ENCODE results near the gene MIPOL1.
"Not testable (repeated sequence)": the region's sequence is repeated elsewhere in the genome, so short reads cannot be mapped to it uniquely, and the experiment has no call there.

MIPOL1 gene

GRCh38 chr14:37179896-37180502 lies 17.7 kb upstream of the MIPOL1 start:
- peaks cover 5% of the 10 kb centered on the region for H3K9me3 Mint-ChIP-seq
- H3K36me3 Mint-ChIP-seq: peaks cover 1% of the 10 kb centered on the region
- peaks cover 3% of the 10 kb centered on the region for H3K27me3 Mint-ChIP-seq

DNA sequence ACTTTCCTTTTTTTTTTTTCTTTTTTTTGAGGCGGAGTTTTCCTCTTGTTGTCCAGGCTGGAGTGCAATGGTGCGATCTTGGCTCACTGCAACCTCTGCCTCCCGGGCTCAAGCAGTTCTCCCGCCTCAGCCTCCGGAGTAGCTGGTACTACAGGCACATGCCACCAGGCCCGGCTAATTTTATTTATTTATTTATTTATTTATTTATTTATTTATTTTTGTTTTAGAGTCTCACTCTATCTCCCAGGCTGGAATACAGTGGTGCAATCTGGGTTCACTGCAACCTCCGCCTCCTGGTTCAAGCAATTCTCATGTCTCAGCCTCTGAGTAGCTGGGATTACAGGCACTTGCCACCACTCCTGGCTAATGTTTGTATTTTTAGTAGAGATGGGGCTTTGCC lies 16.9 kb upstream of the MIPOL1 start:
- not testable (repeated sequence) for H3K4me3 Mint-ChIP-seq, H3K36me3 Mint-ChIP-seq, H3K4me1 Mint-ChIP-seq, H3K9me3 Mint-ChIP-seq, H3K27me3 Mint-ChIP-seq, H3K27ac Mint-ChIP-seq

More at GRCh38 chr14:37179896-37180502, 17.7 kb upstream of the MIPOL1 start:
- no peaks in the 10 kb centered on the region for H3K4me1 Mint-ChIP-seq
- H3K27ac Mint-ChIP-seq: no peak overlapping the region
- H3K4me3 Mint-ChIP-seq: no peak overlapping the region

DNA sequence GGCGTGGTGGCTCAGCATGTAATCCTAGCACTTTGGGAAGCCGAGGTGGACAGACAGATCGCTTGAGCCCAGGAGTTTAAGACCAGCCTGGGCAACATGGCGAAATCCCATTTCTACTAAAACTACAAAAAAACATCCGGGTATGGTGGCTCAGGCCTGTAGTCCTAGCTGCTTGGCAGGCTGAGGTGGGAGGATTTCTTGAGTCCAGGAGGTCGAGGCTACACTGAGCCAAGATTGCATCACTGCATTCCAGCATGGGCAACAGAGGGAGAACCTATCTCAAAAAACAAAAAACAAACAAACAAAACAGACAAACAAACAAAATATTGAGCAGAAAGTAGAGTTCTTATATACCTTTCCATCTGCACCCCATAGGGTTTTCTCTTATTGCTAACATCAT lies 16.3 kb upstream of the MIPOL1 start:
- no peak overlapping the region for H3K4me3 Mint-ChIP-seq
- no peaks in the 10 kb centered on the region for H3K4me1 Mint-ChIP-seq
- peaks cover 1% of the 10 kb centered on the region for H3K36me3 Mint-ChIP-seq
- H3K27me3 Mint-ChIP-seq: peaks cover 3% of the 10 kb centered on the region
- H3K9me3 Mint-ChIP-seq: peaks cover 5% of the 10 kb centered on the region
- no peak overlapping the region for H3K27ac Mint-ChIP-seq

DNA sequence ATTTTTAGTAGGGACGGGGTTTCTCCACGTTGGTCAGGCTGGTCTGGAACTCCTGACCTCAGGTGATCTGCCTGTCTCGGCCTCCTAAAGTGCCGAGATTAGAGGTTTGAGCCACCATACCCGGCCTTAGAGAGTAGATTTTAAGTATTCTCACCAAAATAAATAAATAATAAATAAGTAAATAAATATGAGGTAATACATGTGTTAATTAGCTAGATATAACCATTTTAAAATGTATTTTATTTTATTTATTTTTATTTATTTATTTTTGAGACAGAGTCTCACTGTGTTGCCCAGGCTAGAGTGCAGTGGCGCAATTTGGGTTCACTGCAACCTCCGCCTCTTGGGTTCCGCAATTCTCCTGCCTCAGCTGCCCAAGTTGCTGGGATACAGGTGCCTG lies 13.2 kb upstream of the MIPOL1 start:
- H3K27ac Mint-ChIP-seq, H3K4me3 Mint-ChIP-seq, H3K9me3 Mint-ChIP-seq, H3K4me1 Mint-ChIP-seq, H3K36me3 Mint-ChIP-seq, H3K27me3 Mint-ChIP-seq: not testable (repeated sequence)

DNA sequence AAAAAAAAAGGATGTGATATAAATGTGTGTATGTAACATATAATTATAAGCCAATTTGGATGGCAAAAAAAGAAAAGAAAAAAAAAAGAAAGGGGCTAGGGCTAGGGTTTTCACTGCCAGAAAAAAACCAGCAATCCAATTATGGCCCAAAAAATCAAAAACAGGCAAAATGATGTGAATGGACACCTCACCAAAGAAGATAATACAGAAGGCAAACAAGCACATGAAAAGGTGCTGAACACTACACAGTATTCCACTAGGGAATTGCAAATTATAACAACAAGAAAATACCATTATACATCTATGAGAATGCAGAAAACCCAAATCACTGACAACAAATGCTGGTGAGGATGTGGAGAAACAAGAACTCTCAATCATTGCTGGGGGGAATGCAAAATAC lies 12.1 kb upstream of the MIPOL1 start:
- Mint-ChIP-seq H3K36me3 (no peaks in the 10 kb centered on the region), H3K4me1 (no peaks in the 10 kb centered on the region), H3K4me3 (no peak overlapping the region), H3K27ac (no peak overlapping the region), H3K27me3 (no peaks in the 10 kb centered on the region), H3K9me3 (peaks cover 9% of the 10 kb centered on the region)

GRCh38 chr14:37186865-37187264 lies 10.9 kb upstream of the MIPOL1 start:
- peaks cover 12% of the 10 kb centered on the region for H3K9me3 Mint-ChIP-seq
- no peaks in the 10 kb centered on the region for H3K36me3 Mint-ChIP-seq
- no peaks in the 10 kb centered on the region for H3K4me1 Mint-ChIP-seq
- no peaks in the 10 kb centered on the region for H3K27me3 Mint-ChIP-seq
- H3K4me3 Mint-ChIP-seq: no peak overlapping the region
- no peak overlapping the region for H3K27ac Mint-ChIP-seq

GRCh38 chr14:37187294-37187693 lies 10.4 kb upstream of the MIPOL1 start:
- Mint-ChIP-seq H3K27me3 (no peaks in the 10 kb centered on the region), H3K4me3 (no peak overlapping the region), H3K36me3 (no peaks in the 10 kb centered on the region), H3K27ac (no peak overlapping the region), H3K9me3 (peaks cover 12% of the 10 kb centered on the region), H3K4me1 (no peaks in the 10 kb centered on the region)

DNA sequence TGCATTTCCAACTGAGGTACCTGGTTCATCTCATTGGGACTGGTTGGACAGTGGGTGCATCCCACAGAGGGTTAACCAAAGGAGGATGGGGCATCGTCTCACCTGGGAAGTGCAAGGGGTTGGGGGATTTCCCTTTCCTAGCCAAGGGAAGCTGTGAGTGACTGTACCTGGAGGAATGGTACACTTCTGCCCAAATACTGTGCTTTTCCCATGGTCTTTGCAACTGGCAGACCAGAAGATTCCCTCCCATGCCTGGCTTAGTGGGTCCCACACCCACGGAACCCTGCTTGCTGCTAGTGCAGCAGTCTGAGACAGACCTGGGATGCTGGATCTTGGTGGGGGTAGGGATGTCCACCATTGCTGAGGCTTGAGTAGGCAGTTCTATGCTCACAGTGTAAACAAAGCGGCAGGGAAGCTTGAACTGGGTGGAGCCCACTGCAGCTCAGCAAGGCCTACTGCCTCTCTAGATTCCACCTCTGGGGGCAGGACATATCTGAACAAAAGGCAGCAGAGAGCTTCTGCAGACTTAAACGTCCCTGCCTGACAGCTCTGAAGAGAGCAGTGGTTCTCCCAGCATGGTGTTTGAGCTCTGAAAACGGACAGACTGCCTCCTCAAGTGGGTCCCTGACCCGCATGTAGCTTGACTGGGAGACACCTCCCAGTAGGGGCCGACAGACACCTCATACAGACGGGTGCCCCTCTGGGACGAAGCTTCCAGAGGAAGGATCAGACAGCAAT lies 9.7 kb upstream of the MIPOL1 start:
- H3K4me3 Mint-ChIP-seq, H3K36me3 Mint-ChIP-seq, H3K27me3 Mint-ChIP-seq, H3K4me1 Mint-ChIP-seq, H3K27ac Mint-ChIP-seq: not testable (repeated sequence)
- H3K9me3 Mint-ChIP-seq: peaks cover 12% of the 10 kb centered on the region

DNA sequence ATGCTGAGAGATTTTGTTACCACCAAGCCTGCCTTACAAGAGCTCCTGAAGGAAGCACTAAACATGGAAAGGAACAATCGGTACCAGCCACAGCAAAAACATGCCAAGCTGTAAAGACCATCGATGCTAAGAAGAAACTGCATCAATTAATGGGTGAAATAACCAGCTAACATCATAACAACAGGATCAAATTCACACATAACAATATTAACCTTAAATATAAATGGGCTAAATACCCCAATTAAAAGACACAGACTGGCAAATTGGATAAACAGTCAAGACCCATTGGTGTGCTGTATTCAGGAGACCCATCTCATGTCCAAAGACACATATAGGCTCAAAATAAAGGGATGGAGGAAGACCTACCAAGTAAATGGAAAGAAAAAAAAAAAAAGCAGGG lies 8.0 kb upstream of the MIPOL1 start:
- not testable (repeated sequence) for H3K4me3 Mint-ChIP-seq, H3K27me3 Mint-ChIP-seq, H3K27ac Mint-ChIP-seq, H3K36me3 Mint-ChIP-seq, H3K4me1 Mint-ChIP-seq
- H3K9me3 Mint-ChIP-seq: peaks cover 13% of the 10 kb centered on the region

DNA sequence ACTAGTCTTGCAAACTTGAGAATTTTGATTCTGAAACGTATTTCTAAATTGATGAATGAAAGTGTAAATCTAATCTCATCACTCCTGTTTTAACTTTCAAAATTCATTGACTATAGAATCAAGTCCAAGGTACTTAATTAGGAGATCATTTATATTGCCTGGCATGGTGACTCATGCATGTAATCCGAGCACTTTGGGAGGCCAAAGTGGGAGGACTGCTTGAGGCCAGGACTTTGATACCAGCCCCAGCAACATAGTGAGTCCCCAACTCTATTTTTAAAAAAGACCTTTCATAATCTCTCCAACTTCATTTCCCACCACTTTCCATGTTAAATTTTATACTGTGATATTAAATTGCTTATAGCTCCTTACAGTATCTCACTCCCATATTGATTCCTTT lies 3.0 kb upstream of the MIPOL1 start:
- Mint-ChIP-seq H3K4me3 (no peak overlapping the region), H3K36me3 (no peaks in the 10 kb centered on the region), H3K27me3 (peaks cover 22% of the 10 kb centered on the region), H3K4me1 (peaks cover 16% of the 10 kb centered on the region), H3K9me3 (peaks cover 14% of the 10 kb centered on the region), H3K27ac (no peak overlapping the region)

- Mint-ChIP-seq H3K9me3 (peaks cover 14% of the 10 kb centered on the region), H3K36me3 (no peaks in the 10 kb centered on the region), H3K27me3 (peaks cover 22% of the 10 kb centered on the region), H3K4me3 (no peak overlapping the region), H3K27ac (no peak overlapping the region), H3K4me1 (peaks cover 16% of the 10 kb centered on the region)
Measured at GRCh38 chr14:37195327-37195726, 2.4 kb upstream of the MIPOL1 start.

- H3K27ac Mint-ChIP-seq: no peak overlapping the region
- H3K9me3 Mint-ChIP-seq: peaks cover 8% of the 10 kb centered on the region
- peaks cover 16% of the 10 kb centered on the region for H3K4me1 Mint-ChIP-seq
- H3K27me3 Mint-ChIP-seq: peaks cover 22% of the 10 kb centered on the region
- H3K4me3 Mint-ChIP-seq: peak overlapping the region; percentile 51
- no peaks in the 10 kb centered on the region for H3K36me3 Mint-ChIP-seq
Measured at GRCh38 chr14:37196604-37197420, 925 bp upstream of the MIPOL1 start.

DNA sequence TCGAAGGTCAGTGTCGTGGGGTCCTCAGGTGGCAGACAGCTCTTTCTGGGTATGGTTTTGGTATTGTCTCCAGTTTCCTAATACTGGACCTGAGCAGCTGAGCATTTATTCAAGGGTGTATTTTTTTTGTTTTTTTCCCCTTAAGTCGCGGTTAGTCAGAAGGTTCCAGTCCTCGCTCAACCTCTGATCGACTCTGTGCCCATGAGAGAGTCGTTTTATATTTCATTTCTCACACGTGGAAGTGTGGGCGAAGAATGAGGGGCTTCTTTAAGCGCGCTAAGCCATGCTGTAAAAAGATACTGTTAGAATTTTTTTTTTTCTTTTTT lies 499 bp downstream of the MIPOL1 start:
- H3K36me3 Mint-ChIP-seq: no peaks in the 10 kb centered on the region
- H3K4me1 Mint-ChIP-seq: peaks cover 16% of the 10 kb centered on the region
- no peak overlapping the region for H3K27ac Mint-ChIP-seq
- peak overlapping the region; percentile 63 for H3K4me3 Mint-ChIP-seq
- H3K9me3 Mint-ChIP-seq: peaks cover 8% of the 10 kb centered on the region
- H3K27me3 Mint-ChIP-seq: peaks cover 22% of the 10 kb centered on the region

DNA sequence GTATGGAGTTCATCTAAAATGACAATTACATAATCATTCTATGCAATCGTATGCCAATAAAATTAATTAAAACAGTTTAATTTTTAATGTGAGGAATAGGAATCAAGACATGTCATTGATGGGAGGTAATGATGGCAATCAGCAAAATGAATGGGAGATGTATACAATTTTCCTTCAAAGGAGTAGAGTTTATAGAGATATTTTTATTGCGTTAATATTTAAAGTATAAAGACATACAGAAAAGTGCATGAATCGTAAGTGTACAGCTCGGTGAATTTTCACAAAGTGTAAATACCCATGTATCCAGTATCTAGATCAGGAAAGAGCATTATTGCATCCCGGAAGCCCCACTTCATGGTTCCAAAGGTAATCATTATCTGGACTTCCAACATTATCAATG lies 1.2 kb downstream of the MIPOL1 start:
- H3K4me1 Mint-ChIP-seq: peaks cover 16% of the 10 kb centered on the region
- H3K4me3 Mint-ChIP-seq: no peak overlapping the region
- no peaks in the 10 kb centered on the region for H3K36me3 Mint-ChIP-seq
- peaks cover 22% of the 10 kb centered on the region for H3K27me3 Mint-ChIP-seq
- no peak overlapping the region for H3K27ac Mint-ChIP-seq
- H3K9me3 Mint-ChIP-seq: peaks cover 8% of the 10 kb centered on the region

DNA sequence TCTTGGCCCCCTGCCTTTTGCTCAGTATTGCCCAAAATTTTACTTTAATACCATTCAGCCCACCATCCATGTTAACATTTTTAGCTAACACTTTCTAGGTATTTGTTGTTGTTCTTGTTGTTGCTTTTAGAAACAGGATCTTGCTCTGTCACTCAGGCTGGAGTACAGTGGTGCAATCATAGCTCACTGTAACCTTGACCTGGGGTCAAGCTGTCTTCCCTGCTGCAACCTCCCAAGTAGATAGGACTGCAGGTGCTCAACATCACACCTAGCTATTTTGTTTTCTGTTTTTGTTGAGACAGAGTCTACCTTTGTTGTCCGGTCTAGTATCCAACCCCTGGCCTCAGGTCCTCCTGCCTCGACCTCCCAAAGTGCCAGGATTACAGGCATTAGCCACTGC lies 4.0 kb downstream of the MIPOL1 start:
- Mint-ChIP-seq H3K4me1 (peaks cover 16% of the 10 kb centered on the region), H3K27me3 (peaks cover 16% of the 10 kb centered on the region), H3K9me3 (no peaks in the 10 kb centered on the region), H3K27ac (no peak overlapping the region), H3K4me3 (no peak overlapping the region), H3K36me3 (no peaks in the 10 kb centered on the region)

- peaks cover 12% of the 10 kb centered on the region for H3K4me1 Mint-ChIP-seq
- peaks cover 13% of the 10 kb centered on the region for H3K27me3 Mint-ChIP-seq
- H3K27ac Mint-ChIP-seq: no peak overlapping the region
- no peaks in the 10 kb centered on the region for H3K9me3 Mint-ChIP-seq
- H3K4me3 Mint-ChIP-seq: no peak overlapping the region
- no peaks in the 10 kb centered on the region for H3K36me3 Mint-ChIP-seq
Measured at GRCh38 chr14:37202265-37202664, 4.5 kb downstream of the MIPOL1 start.

Data from activated naive CD4-positive, alpha-beta T cell treated with anti-CD3 and anti-CD28 coated beads, Interleukin-2, amount 50 U/mL, for 24 hours (primary cell).